ENCODE results near the gene ADARB2.

DNA sequence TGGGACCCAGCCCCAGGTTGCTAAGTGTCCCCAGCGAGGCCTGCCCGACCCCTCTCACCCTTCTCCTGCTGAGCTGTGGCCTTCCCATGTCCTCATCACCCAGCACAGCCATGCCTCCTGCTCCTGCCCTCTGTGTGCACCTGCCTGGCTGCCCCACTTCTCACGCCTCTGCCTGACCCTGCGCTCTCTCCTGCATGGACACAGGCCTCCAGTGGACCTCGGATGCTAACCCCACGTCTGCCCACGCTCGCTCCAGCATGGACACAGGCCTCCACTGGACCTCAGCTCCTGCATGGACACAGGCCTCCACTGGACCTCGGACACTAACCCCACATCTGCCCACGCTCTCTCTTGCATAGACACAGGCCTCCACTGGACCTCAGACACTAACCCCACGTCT is 111.6 kb downstream of the ADARB2 start:
- TF ChIP-seq POLR2A (IDR thresholded peaks at IDR 0.05) (no peak), EP300 (IDR thresholded peaks at IDR 0.05) (no peak)
- TF ChIP-seq, protein P1, sequence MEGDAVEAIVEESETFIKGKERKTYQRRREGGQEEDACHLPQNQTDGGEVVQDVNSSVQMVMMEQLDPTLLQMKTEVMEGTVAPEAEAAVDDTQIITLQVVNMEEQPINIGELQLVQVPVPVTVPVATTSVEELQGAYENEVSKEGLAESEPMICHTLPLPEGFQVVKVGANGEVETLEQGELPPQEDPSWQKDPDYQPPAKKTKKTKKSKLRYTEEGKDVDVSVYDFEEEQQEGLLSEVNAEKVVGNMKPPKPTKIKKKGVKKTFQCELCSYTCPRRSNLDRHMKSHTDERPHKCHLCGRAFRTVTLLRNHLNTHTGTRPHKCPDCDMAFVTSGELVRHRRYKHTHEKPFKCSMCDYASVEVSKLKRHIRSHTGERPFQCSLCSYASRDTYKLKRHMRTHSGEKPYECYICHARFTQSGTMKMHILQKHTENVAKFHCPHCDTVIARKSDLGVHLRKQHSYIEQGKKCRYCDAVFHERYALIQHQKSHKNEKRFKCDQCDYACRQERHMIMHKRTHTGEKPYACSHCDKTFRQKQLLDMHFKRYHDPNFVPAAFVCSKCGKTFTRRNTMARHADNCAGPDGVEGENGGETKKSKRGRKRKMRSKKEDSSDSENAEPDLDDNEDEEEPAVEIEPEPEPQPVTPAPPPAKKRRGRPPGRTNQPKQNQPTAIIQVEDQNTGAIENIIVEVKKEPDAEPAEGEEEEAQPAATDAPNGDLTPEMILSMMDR (IDR thresholded peaks at IDR 0.05), result no peak
